HG03520 (cell line): Measurements from ENCODE around the gene SLC46A3.
"Not testable (repeated sequence)": the region's sequence is repeated elsewhere in the genome, so short reads cannot be mapped to it uniquely, and the experiment has no call there.

Experiments
- ATAC-seq: cut with Tn5 transposase; IDR thresholded peaks from one replicate; pipeline ENCODE4 v1.9.1; 2021; ENCODE audit warnings: mild to moderate bottlenecking, moderate library complexity; ENCODE audit not compliant: unreplicated experiment

SLC46A3 gene

GRCh38 chr13:28718543-28719226 is at the start of gene SLC46A3:
TSS of gene SLC46A3 (minus strand) at chr13:28718970. CDS start at chr13:28717998, 972 bp downstream.
- ATAC-seq = peak; percentile 98

- ATAC-seq = no peak
Observed at GRCh38 chr13:28763887-28764286, 45.1 kb upstream of the SLC46A3 start.

GRCh38 chr13:28761586-28761985 is 42.8 kb upstream of the SLC46A3 start:
- no peak for ATAC-seq

- ATAC-seq = no peak
Observed at GRCh38 chr13:28755546-28755870, 36.7 kb upstream of the SLC46A3 start.

- no peak for ATAC-seq
Observed at GRCh38 chr13:28754698-28755545, 36.2 kb upstream of the SLC46A3 start.

- no peak for ATAC-seq
Observed at GRCh38 chr13:28753946-28754345, 35.2 kb upstream of the SLC46A3 start.

- no peak for ATAC-seq
Observed at GRCh38 chr13:28753208-28753892, 34.6 kb upstream of the SLC46A3 start.

GRCh38 chr13:28751175-28751960 is 32.6 kb upstream of the SLC46A3 start:
- ATAC-seq = no peak

- ATAC-seq = no peak
Observed at GRCh38 chr13:28750187-28751045, 31.6 kb upstream of the SLC46A3 start.

GRCh38 chr13:28747851-28748250 is 29.1 kb upstream of the SLC46A3 start:
- no peak for ATAC-seq

GRCh38 chr13:28746287-28746612 is 27.5 kb upstream of the SLC46A3 start:
- ATAC-seq = no peak

- no peak for ATAC-seq
Observed at GRCh38 chr13:28744656-28745055, 25.9 kb upstream of the SLC46A3 start.

GRCh38 chr13:28744091-28744536 is 25.3 kb upstream of the SLC46A3 start:
- no peak for ATAC-seq

- no peak for ATAC-seq
Observed at GRCh38 chr13:28743499-28744083, 24.8 kb upstream of the SLC46A3 start.

GRCh38 chr13:28743020-28743419 is 24.2 kb upstream of the SLC46A3 start:
- ATAC-seq = no peak

- ATAC-seq = not testable (repeated sequence)
Observed at GRCh38 chr13:28742445-28742844, 23.7 kb upstream of the SLC46A3 start.

GRCh38 chr13:28741084-28741491 is 22.3 kb upstream of the SLC46A3 start:
- ATAC-seq = no peak

- ATAC-seq = no peak
Observed at GRCh38 chr13:28739376-28739775, 20.6 kb upstream of the SLC46A3 start.

- no peak for ATAC-seq
Observed at GRCh38 chr13:28735481-28736029, 16.8 kb upstream of the SLC46A3 start.
